Loucy (cell line): ENCODE measurements around the gene TSPEAR.

Experiments used
- CTCF ChIP-seq: fragments of 200-600 bp; sonication (generic); conservative IDR thresholded peaks from 2 replicates; pipeline ENCODE4 v1.5.1; 2014; ENCODE audit warnings: mild to moderate bottlenecking, antibody characterized with exemption, low read length
- EZH2phosphoT487 ChIP-seq: fragments of 200-600 bp; IDR thresholded peaks from 2 replicates; pipeline ENCODE4 v1.6.1; 2018; ENCODE audit warnings: antibody characterized with exemption, mild to moderate bottlenecking, moderate library complexity, borderline replicate concordance

GRCh38 chr21:44521928-44522752 lies 189.2 kb downstream of the TSPEAR start:
- TF ChIP-seq CTCF = no peak
- TF ChIP-seq EZH2phosphoT487 = no peak
